Ovary (tissue), 9 donors: ENCODE data around the gene MAD1L1. TPM values are rescaled to one million over a fixed set of nuclear protein-coding genes. Genes with fewer than 3 reads are reported as not detected.
"Not testable (repeated sequence)": the region's sequence is repeated elsewhere in the genome, so short reads cannot be mapped to it uniquely, and the experiment has no call there.

ENCODE experiments used
- DNase-seq, 5 donors: peaks; one replicate each; pipeline ENCODE4 v3.0.0-alpha.2; 2019 to 2020
- H3K27ac ChIP-seq, 2 donors: fragments of 200-600 bp; one replicate each; pipeline versions ENCODE4 v1.5.1 to v1.8.0; 2019 to 2022
- H3K27me3 ChIP-seq: fragments of 200-600 bp; one replicate; pipeline ENCODE4 v1.8.0; 2022
- H3K36me3 ChIP-seq: fragments of 200-600 bp; sonication (generic); one replicate; pipeline ENCODE4 v1.5.1; 2019
- H3K4me1 ChIP-seq: one replicate; pipeline ENCODE4 v1.8.1; 2013; ENCODE audit warnings: mild to moderate bottlenecking, moderate library complexity; ENCODE audit not compliant: insufficient read depth
- H3K4me3 ChIP-seq: fragments of 200-600 bp; sonication (generic); one replicate; pipeline ENCODE4 v1.5.1; 2017
- H3K9me3 ChIP-seq, 2 donors: fragments of 200-600 bp in 1 of 2; sonication (generic) in 1 of 2; one replicate each; pipeline versions ENCODE4 v1.5.1 to v1.8.1; 2013 to 2019; ENCODE audit warnings: mild to moderate bottlenecking in 1 of 2, moderate library complexity in 1 of 2
- CTCF ChIP-seq, 3 donors: fragments of 450-650 bp in 2 of 3; fragments of 200-600 bp in 1 of 3; IDR thresholded peaks; one replicate each; pipeline versions ENCODE4 v1.5.1 to v1.8.0; 2016 to 2022; ENCODE audit warnings: antibody characterized with exemption in 3 of 3, mild to moderate bottlenecking in 1 of 3
- EP300 ChIP-seq: sonication (generic); formaldehyde crosslinking; IDR thresholded peaks from one replicate; pipeline ENCODE4 v1.6.1; 2017; ENCODE audit warnings: antibody characterized with exemption
- POLR2A ChIP-seq: fragments of 450-650 bp; IDR thresholded peaks from one replicate; pipeline ENCODE4 v1.6.1; 2017; ENCODE audit warnings: antibody characterized with exemption, mild to moderate bottlenecking, moderate library complexity
- WGBS, 3 donors: extraction: QIAGEN DNeasy Blood & Tissue Kit in 1 of 3; methylation state at CpG; one replicate each; pipeline versions ENCODE4 v1.1.5 to v1.1.7; 2013 to 2017; 5-methylcytosine and 5-hydroxymethylcytosine counted together
- intact Hi-C, 4 donors: fragments of 100-400 bp; cut with DNase I; formaldehyde crosslinking; loops; one replicate each; pipeline versions ENCODE4 v1.11.0 to v1.15.1; 2022 to 2023
- polyA plus RNA-seq, 2 donors: library from polyadenylated mRNA; stranded (reverse); fragments of 200-250 nt in 1 of 2; fragments of 350-450 nt in 1 of 2; fragmentation: Illumina TruSeq in 1 of 2; extraction: RNeasy Lipid Tissue Mini Kit (QIAGEN cat#74804) in 1 of 2; gene quantifications; one replicate each; pipeline ENCODE4 v1.2.3, GENCODE V29; 2013 to 2014
- total RNA-seq, 7 donors: library from RNA; depleted of rRNA in 2 of 7; stranded (reverse); fragments of >200 nt in 2 of 7; fragmentation: NEBNext Ultra II Directional in 3 of 7; extraction: Animal tissue kit (Norgen Biotek cat#: 25700) in 3 of 7; gene quantifications; one replicate each; pipeline versions ENCODE4 v1.1.0 to v1.2.4, GENCODE V29; 2016 to 2023
- donor health status: DM: no; HTN: no; CAD: no; lungs with moderate emphysema.
- donor health status: DM: no; HTN: no; CAD: no.
- donor health status: Bipolar disorder and iron deficiency.
- donor health status: DM: yes; HTN: yes; CAD: no.
- donor health status: DM: no; HTN: no; CAD: no.
- donor health status: DM: yes; HTN: yes; CAD: no.

Gene MAD1L1
- total and polyA plus RNA-seq, 9 donors: 5.9 to 36.6 (median 22.8) TPM

GRCh38 chr7:1829111-1829510, 403.6 kb downstream of the MAD1L1 start:
- no peak for TF ChIP-seq CTCF (IDR thresholded peaks at IDR 0.05)
- no peak for TF ChIP-seq POLR2A
- no peak for TF ChIP-seq EP300
- no peaks in the 10 kb centered on the region for H3K27me3 ChIP-seq
- intact Hi-C loops: loop anchor here in 1 of 4 donors (5.0 kb wide), 1 partner anchor 183 kb away; no protein-coding TSS in a partner anchor
- DNase-seq: peak in 1 of 5 donors; percentile 5
- 93 to 96% (median 94%) methylated on average over 21 to 22 of the region's 22 CpGs for WGBS, 3 donors
- H3K27ac ChIP-seq: no peak overlapping the region
- no peaks in the 10 kb centered on the region for H3K4me1 ChIP-seq
- H3K4me3 ChIP-seq: no peak overlapping the region
- H3K9me3 ChIP-seq: no peaks in the 10 kb centered on the region
- H3K36me3 ChIP-seq: no peaks in the 10 kb centered on the region

GRCh38 chr7:1828170-1828569, 404.6 kb downstream of the MAD1L1 start:
- H3K4me3 ChIP-seq, H3K4me1 ChIP-seq, H3K27ac ChIP-seq, H3K27me3 ChIP-seq, H3K36me3 ChIP-seq, H3K9me3 ChIP-seq: not testable (repeated sequence)
- DNase-seq: peak in 2 of 5 donors; percentile 7 to 9
- 94 to 96% (median 96%) methylated on average over 16 of the region's 16 CpGs for WGBS, 3 donors
- intact Hi-C loops: loop anchor here in 1 of 4 donors (5.0 kb wide), 1 partner anchor 184 kb away; no protein-coding TSS in a partner anchor

DNA sequence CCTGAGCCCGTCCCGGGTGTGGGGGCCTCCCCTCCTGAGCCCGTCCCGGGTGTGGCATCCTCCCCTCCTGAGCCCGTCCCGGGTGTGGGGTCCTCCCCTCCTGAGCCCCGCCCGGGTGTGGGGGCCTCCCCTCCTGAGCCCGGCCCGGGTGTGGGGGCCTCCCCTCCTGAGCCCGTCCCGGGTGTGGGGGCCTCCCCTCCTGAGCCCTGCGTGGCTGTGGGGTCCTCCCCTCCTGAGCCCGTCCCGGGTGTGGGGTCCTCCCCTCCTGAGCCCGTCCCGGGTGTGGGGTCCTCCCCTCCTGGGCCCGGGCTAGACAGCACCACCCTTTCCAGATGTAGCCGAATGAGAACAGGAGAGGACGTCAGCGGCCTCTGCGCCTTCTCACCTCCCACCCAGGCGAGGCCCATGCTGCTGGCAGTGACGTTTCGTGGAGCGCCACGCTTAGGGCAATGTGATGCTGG, 405.2 kb downstream of the MAD1L1 start:
- not testable (repeated sequence) for H3K36me3 ChIP-seq, H3K27me3 ChIP-seq, H3K9me3 ChIP-seq, H3K27ac ChIP-seq, H3K4me3 ChIP-seq, H3K4me1 ChIP-seq
- intact Hi-C loops: loop anchor here in 1 of 4 donors (5.0 kb wide), 1 partner anchor 185 kb away; no protein-coding TSS in a partner anchor
- 87 to 92% (median 91%) methylated on average over 12 to 16 of the region's 27 CpGs for WGBS, 3 donors
- peak in 1 of 5 donors; percentile 27 for DNase-seq

DNA sequence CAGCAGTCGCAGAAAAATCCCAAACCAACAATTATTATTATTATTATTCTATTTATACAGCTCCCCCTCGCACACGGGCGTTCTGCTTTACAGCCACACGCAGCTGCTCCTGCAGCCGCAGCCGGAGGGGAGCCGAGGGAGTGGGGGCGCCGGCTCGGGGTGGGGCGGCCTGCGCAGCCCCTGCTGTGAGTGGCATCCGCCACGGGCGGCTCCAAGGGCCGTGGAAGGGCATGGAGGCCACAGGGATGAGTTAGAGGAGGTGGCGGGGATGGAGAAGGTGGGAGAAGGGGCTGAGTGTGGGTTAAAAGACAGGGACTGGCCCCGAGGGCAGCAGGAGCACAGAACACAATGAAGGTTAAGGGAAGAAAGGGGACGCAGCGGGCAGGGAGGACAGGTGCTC, 405.8 kb downstream of the MAD1L1 start:
- H3K9me3 ChIP-seq, H3K27me3 ChIP-seq, H3K4me3 ChIP-seq, DNase-seq, H3K27ac ChIP-seq, H3K4me1 ChIP-seq, H3K36me3 ChIP-seq: not testable (repeated sequence)
- intact Hi-C loops: loop anchor here in 1 of 4 donors (5.0 kb wide), 1 partner anchor 185 kb away; no protein-coding TSS in a partner anchor
- 37 to 75% (median 60%) methylated on average over 20 of the region's 21 CpGs for WGBS, 3 donors

DNA sequence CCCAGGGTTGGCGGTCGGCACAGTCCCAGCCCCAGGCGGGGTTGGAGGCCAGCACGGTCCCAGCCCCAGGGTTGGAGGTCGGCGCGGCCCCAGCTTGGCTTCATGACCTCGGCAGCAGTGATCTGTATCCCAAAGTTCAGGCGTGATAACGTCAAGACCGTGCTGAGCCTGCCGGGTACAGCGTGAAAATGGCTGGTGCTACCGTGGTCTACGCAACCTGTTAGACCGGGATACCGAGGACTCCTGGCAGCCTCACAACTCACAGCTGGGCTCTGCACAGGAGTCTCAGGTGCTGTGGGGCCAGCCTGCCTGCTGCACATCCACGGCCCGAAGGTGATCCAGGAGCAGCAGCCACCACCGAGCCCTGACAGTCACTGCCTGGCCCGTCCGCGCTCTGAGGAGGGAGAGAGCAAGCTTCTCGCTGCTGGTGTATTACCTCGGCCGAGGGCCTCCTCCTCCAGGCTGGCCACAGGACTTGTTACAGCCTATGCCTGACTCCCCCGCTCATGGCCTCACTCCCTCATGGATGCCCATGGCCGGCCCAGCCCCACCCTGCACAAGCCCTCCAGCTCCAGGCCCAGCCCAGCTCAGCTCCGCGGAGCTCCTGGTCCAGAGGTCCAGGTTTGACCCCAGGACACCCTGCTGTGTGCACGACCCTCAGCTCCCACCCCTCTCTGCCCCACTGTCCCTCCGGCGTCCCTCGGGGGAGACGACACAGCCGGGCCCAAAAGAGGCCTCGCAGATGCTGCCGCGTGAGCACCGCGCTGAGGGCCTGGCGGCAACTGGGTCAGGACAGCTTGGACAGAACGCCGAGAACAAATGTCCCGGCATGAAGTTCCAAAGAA, 406.6 kb downstream of the MAD1L1 start:
- Histone ChIP-seq H3K4me1 (no peaks in the 10 kb centered on the region), H3K36me3 (no peaks in the 10 kb centered on the region), H3K9me3 (no peaks in the 10 kb centered on the region), H3K4me3 (no peak overlapping the region), H3K27ac (no peak overlapping the region), H3K27me3 (no peaks in the 10 kb centered on the region)
- TF ChIP-seq POLR2A: no peak
- TF ChIP-seq EP300: no peak
- TF ChIP-seq CTCF (IDR thresholded peaks at IDR 0.05): no peak
- DNase-seq: peak in 2 of 5 donors; percentile 19 to 26
- intact Hi-C loops: loop anchor here in 1 of 4 donors (5.0 kb wide), 1 partner anchor 186 kb away; no protein-coding TSS in a partner anchor
- 82 to 93% (median 83%) methylated on average over 35 to 45 of the region's 45 CpGs for WGBS, 3 donors

GRCh38 chr7:1825647-1825896, 407.2 kb downstream of the MAD1L1 start:
- H3K27me3 ChIP-seq, H3K9me3 ChIP-seq, H3K4me1 ChIP-seq, H3K27ac ChIP-seq, H3K4me3 ChIP-seq, DNase-seq, H3K36me3 ChIP-seq: not testable (repeated sequence)
- WGBS, 3 donors: 90 to 96% (median 91%) methylated on average over 3 to 4 of the region's 4 CpGs
- intact Hi-C loops: loop anchor here in 1 of 4 donors (5.0 kb wide), 1 partner anchor 187 kb away; no protein-coding TSS in a partner anchor

- H3K4me1 ChIP-seq, H3K27me3 ChIP-seq, H3K27ac ChIP-seq, H3K36me3 ChIP-seq, H3K4me3 ChIP-seq, DNase-seq, H3K9me3 ChIP-seq: not testable (repeated sequence)
- WGBS, 3 donors: 89 to 91% (median 90%) methylated on average over 16 to 28 of the region's 28 CpGs
- intact Hi-C loops: loop anchor here in 1 of 4 donors (5.0 kb wide), 1 partner anchor 187 kb away; no protein-coding TSS in a partner anchor
These were observed 407.7 kb downstream of the MAD1L1 start for GRCh38 chr7:1824882-1825646.

GRCh38 chr7:1824151-1824881, 408.4 kb downstream of the MAD1L1 start:
- H3K4me3 ChIP-seq, H3K4me1 ChIP-seq, H3K27me3 ChIP-seq, DNase-seq, intact Hi-C loops, H3K27ac ChIP-seq, H3K9me3 ChIP-seq, H3K36me3 ChIP-seq: not testable (repeated sequence)
- 87 to 89% (median 88%) methylated on average over 30 to 34 of the region's 35 CpGs for WGBS, 3 donors
